ENCODE measurements around the gene FREM1. TPM values are rescaled to one million over a fixed set of nuclear protein-coding genes. Genes with fewer than 3 reads are reported as not detected.

The FREM1 gene
- total and polyA plus RNA-seq, 2 of the 13 experiments (the other 11 are each of a cell fraction or from before 2014, with no cell fraction given), result 64.3 to 202 TPM

- FAIRE-seq (no peak), DNase-seq (ENCODE audit: low spot score) (no peak), ATAC-seq (no peak)
- Histone ChIP-seq H2AFZ (ENCODE audit: low read length) (no peak overlapping the region), H3K27ac (ENCODE audit: extremely low read length, insufficient read depth, low read length) (no peak overlapping the region), H3K27me3 (ENCODE audit: control insufficient read depth in 1 of 2, insufficient read depth in 2 of 2, low read length in 2 of 2) (no peaks in the 10 kb centered on the region), H3K36me3 (replicated peaks in 1 of 2; ENCODE audit: control insufficient read depth in 1 of 2, insufficient read depth in 2 of 2, low read length in 2 of 2) (peaks cover 7 to 52% of the 10 kb centered on the region in 2 experiments; a peak in 4 of 5 replicates), H4K20me1 (ENCODE audit: insufficient read depth, low read length) (peaks cover 20% of the 10 kb centered on the region; the same call in 1 of the 2 replicates), H3K4me2 (ENCODE audit: low read depth, low read length) (no peak overlapping the region), H3K4me1 (ENCODE audit: insufficient read depth, low read length) (peaks cover 24% of the 10 kb centered on the region), H3K79me2 (ENCODE audit: insufficient read depth, low read length) (no peaks in the 10 kb centered on the region), H3K9me3 (ENCODE audit: low read length) (no peaks in the 10 kb centered on the region), H3K9ac (ENCODE audit: insufficient read depth, low read depth, low read length) (no peak overlapping the region), H3K4me3 (replicated peaks in 1 of 3; ENCODE audit: insufficient read depth in 1 of 3, low read depth in 2 of 3, low read length in 3 of 3) (no peak overlapping the region)
- 95% methylated on average over 8 of the region's 8 CpGs for WGBS (ENCODE audit: low lambda C conversion rate)
- ChIA-PET CTCF (ENCODE audit: low intra/inter-chr PET ratio, low total read pairs) (no interaction called here), POLR2A (no interaction called here)
- intact Hi-C loops (cut with micrococcal nuclease; ENCODE audit: unreplicated experiment) (no loop called here), in situ Hi-C loops (cut with HindIII; ENCODE audit: extremely low pct_ligation_motif_present, low pct_unique_long_range_greater_than_20kb) (no loop called here)
- TF ChIP-seq NBN (conservative IDR thresholded peaks at IDR 0.05) (no peak), ZNF749 (CRISPR knock-in tag; IDR thresholded peaks at IDR 0.05; ENCODE audit: borderline replicate concordance) (no peak), RBFOX2 (IDR thresholded peaks at IDR 0.05; ENCODE audit: low read depth, low read length) (0 out of 2 replicates have a peak, but pooled peaks have one; percentile 19), DR1 (CRISPR knock-in tag; IDR thresholded peaks at IDR 0.05) (no peak), POLR2G (IDR thresholded peaks at IDR 0.05; ENCODE audit: low read depth, low read length) (0 out of 2 replicates have a peak, but pooled peaks have one; percentile 14), ZC3H13 (CRISPR knock-in tag; IDR thresholded peaks at IDR 0.05) (no peak), RBM22 (optimal IDR thresholded peaks at IDR 0.05; ENCODE audit: low read length) (peak; percentile 90), AGO1 (IDR thresholded peaks at IDR 0.05; ENCODE audit: low read depth, low read length, poor library complexity, severe bottlenecking) (no peak), POLR2A (IDR thresholded peaks at IDR 0.05; ENCODE audit: insufficient read depth in 1 of 2, low read depth in 2 of 2, low read length in 2 of 2) (peak in 1 of 2 experiments; percentile 18; a peak in 1 of 4 replicates), PHF20 (CRISPR knock-in tag; IDR thresholded peaks at IDR 0.05) (no peak), FOSL1 (CRISPR knock-in tag; IDR thresholded peaks at IDR 0.05; ENCODE audit: borderline replicate concordance) (no peak), HNRNPL (IDR thresholded peaks at IDR 0.05; ENCODE audit: low read depth, low read length) (no peak), AHR (CRISPR knock-in tag; IDR thresholded peaks at IDR 0.05) (no peak), ZNF580 (CRISPR knock-in tag; IDR thresholded peaks at IDR 0.05; ENCODE audit: borderline replicate concordance, low read depth) (no peak), AGO2 (optimal IDR thresholded peaks at IDR 0.05; ENCODE audit: low read depth, low read length) (peak; percentile 67)
- TF ChIP-seq, protein P1, sequence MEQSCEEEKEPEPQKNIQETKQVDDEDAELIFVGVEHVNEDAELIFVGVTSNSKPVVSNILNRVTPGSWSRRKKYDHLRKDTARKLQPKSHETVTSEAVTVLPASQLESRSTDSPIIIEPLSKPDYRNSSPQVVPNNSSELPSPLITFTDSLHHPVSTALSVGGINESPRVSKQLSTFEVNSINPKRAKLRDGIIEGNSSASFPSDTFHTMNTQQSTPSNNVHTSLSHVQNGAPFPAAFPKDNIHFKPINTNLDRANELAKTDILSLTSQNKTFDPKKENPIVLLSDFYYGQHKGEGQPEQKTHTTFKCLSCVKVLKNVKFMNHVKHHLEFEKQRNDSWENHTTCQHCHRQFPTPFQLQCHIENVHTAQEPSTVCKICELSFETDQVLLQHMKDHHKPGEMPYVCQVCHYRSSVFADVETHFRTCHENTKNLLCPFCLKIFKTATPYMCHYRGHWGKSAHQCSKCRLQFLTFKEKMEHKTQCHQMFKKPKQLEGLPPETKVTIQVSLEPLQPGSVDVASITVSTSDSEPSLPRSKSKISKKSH (CRISPR knock-in tag; IDR thresholded peaks at IDR 0.05; ENCODE audit: borderline replicate concordance), result no peak
- TF ChIP-seq, protein P2, sequence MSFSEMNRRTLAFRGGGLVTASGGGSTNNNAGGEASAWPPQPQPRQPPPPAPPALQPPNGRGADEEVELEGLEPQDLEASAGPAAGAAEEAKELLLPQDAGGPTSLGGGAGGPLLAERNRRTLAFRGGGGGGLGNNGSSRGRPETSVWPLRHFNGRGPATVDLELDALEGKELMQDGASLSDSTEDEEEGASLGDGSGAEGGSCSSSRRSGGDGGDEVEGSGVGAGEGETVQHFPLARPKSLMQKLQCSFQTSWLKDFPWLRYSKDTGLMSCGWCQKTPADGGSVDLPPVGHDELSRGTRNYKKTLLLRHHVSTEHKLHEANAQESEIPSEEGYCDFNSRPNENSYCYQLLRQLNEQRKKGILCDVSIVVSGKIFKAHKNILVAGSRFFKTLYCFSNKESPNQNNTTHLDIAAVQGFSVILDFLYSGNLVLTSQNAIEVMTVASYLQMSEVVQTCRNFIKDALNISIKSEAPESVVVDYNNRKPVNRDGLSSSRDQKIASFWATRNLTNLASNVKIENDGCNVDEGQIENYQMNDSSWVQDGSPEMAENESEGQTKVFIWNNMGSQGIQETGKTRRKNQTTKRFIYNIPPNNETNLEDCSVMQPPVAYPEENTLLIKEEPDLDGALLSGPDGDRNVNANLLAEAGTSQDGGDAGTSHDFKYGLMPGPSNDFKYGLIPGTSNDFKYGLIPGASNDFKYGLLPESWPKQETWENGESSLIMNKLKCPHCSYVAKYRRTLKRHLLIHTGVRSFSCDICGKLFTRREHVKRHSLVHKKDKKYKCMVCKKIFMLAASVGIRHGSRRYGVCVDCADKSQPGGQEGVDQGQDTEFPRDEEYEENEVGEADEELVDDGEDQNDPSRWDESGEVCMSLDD (CRISPR knock-in tag; IDR thresholded peaks at IDR 0.05; ENCODE audit: borderline replicate concordance), result no peak
- BruUV-seq (replicated peaks), result no TSS peak
Observed at GRCh38 chr9:14782286-14783051, 127.8 kb downstream of the FREM1 start.
